H1 (cell line): Measurements from ENCODE around the gene RERG.

Experiments used
- BACH1 ChIP-seq: IDR thresholded peaks from 2 replicates; pipeline ENCODE4 v1.6.1; 2012; ENCODE audit warnings: low read length, improper control_type of control experiment
- BRCA1 ChIP-seq: IDR thresholded peaks from 2 replicates; pipeline ENCODE4 v1.6.1; 2012; ENCODE audit warnings: low read depth, low read length, improper control_type of control experiment
- CTCF ChIP-seq, 3 experiments: IDR thresholded peaks; 1 replicate in 2 of 3; 2 replicates in 1 of 3; pipeline versions ENCODE4 v1.5.1 to v1.6.1; 2011; ENCODE audit warnings: low read length in 3 of 3, mild to moderate bottlenecking in 3 of 3, inconsistent platforms in 2 of 3, low read depth in 1 of 3, moderate library complexity in 1 of 3; ENCODE audit not compliant: insufficient read depth in 1 of 3; ENCODE audit errors: control extremely low read depth in 1 of 3
- ZNF274 ChIP-seq: IDR thresholded peaks from 2 replicates; pipeline ENCODE4 v1.7.0; 2012; ENCODE audit warnings: low read length, borderline replicate concordance; ENCODE audit errors: extremely low read depth

DNA sequence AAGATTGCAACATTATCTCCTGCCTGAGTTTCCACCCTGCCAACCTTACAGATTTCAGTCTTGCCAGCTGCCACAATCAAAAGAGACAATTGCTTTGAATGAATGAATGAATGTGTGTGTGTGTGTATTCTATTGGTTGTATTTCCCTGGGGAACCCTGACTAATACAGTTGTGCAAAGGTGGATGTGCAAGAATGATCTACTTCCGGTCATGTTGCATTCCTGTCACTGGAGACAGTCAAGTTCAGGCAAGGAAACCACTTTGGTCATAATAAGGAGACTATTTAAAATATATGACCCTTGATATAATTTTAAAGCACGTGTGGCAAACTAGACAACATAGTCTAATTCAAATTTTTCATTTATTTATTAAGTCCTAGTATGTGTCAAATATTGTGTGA, 13.1 kb downstream of the RERG start:
- TF ChIP-seq CTCF (IDR thresholded peaks at IDR 0.05; ENCODE audit: control extremely low read depth in 1 of 3, insufficient read depth in 1 of 3, low read depth in 1 of 3, low read length in 3 of 3) (peak in 1 of 3 experiments; percentile 36; a peak in 2 of 4 replicates), BRCA1 (no peak), ZNF274 (no peak), BACH1 (no peak)
